ENCODE data around the gene GPT2.

The GPT2 gene

GRCh38 chr16:46954562-46954961, 70.4 kb downstream of the GPT2 start:
- H3K4me3 ChIP-seq (replicated peaks; ENCODE audit: low read depth, low read length): no peak overlapping the region
- DNase-seq (ENCODE audit: extremely low read depth, low read depth): no peak
- TF ChIP-seq CTCF (IDR thresholded peaks at IDR 0.05; ENCODE audit: low read depth, low read length, missing control alignments): no peak

GRCh38 chr16:46961373-46962353, 77.5 kb downstream of the GPT2 start:
- H3K4me3 ChIP-seq (replicated peaks; ENCODE audit: low read depth, low read length): no peak overlapping the region
- DNase-seq (ENCODE audit: extremely low read depth, low read depth): no peak
- no peak for TF ChIP-seq CTCF (IDR thresholded peaks at IDR 0.05; ENCODE audit: low read depth, low read length, missing control alignments)

GRCh38 chr16:46962629-46963028, 78.5 kb downstream of the GPT2 start:
- no peak for TF ChIP-seq CTCF (IDR thresholded peaks at IDR 0.05; ENCODE audit: low read depth, low read length, missing control alignments)
- H3K4me3 ChIP-seq (replicated peaks; ENCODE audit: low read depth, low read length): no peak overlapping the region
- no peak for DNase-seq (ENCODE audit: extremely low read depth, low read depth)

GRCh38 chr16:46968063-46968435, 83.9 kb downstream of the GPT2 start:
- no peak overlapping the region for H3K4me3 ChIP-seq (replicated peaks; ENCODE audit: low read depth, low read length)
- DNase-seq (ENCODE audit: extremely low read depth, low read depth): no peak
- TF ChIP-seq CTCF (IDR thresholded peaks at IDR 0.05; ENCODE audit: low read depth, low read length, missing control alignments): no peak

GRCh38 chr16:46970089-46970488, 85.9 kb downstream of the GPT2 start:
- DNase-seq (ENCODE audit: extremely low read depth, low read depth): no peak
- TF ChIP-seq CTCF (IDR thresholded peaks at IDR 0.05; ENCODE audit: low read depth, low read length, missing control alignments): no peak
- H3K4me3 ChIP-seq (replicated peaks; ENCODE audit: low read depth, low read length): no peak overlapping the region

- DNase-seq (ENCODE audit: extremely low read depth, low read depth): no peak
- H3K4me3 ChIP-seq (replicated peaks; ENCODE audit: low read depth, low read length): peak overlapping the region; percentile 85; the same call in 1 of the 2 replicates
- TF ChIP-seq CTCF (IDR thresholded peaks at IDR 0.05; ENCODE audit: low read depth, low read length, missing control alignments): no peak
Observed at GRCh38 chr16:46971271-46971670, 87.1 kb downstream of the GPT2 start.

Measured in HFF-Myc (cell line).